ENCODE results near the gene PPP1R12B. TPM values are rescaled to one million over a fixed set of nuclear protein-coding genes. Genes with fewer than 3 reads are reported as not detected.
A peak's percentile ranks its signal among the peaks of the same experiment; 100 is the strongest.
"Not testable (repeated sequence)": the region's sequence is repeated elsewhere in the genome, so short reads cannot be mapped to it uniquely, and the experiment has no call there.

PPP1R12B gene
- total and polyA plus RNA-seq, 8 donors: 4.4 to 29.4 (median 13.7) TPM

DNA sequence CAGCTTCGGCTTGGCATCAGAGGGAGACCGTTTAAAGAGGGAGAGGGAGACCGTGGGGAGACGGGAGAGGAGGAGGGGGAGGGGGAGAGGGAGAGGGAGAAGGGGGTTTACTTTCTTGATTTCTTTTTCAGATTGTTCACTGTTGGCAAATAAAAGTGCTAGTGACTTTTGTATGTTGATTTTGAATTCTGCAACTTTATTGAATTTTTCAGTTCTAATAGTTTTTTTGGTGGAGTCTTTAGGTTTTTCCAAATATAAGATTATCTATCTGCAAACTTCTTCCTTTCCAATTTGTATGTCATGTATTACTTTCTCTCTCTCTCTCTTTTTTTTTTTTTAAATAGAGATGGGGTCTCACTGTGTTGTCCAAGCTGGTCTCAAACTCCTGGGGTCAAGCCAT, 104.0 kb downstream of the PPP1R12B start:
- WGBS, 2 donors: 97 to 100% methylated on average over 3 to 4 of the region's 4 CpGs
- peaks cover 0 to 6% (median 0%) of the 10 kb centered on the region in 3 donors for H3K36me3 ChIP-seq
- H3K27ac ChIP-seq: no peak overlapping the region
- no peak overlapping the region for H3K4me3 ChIP-seq
- intact Hi-C loops (cut with DNase I): no loop called here
- TF ChIP-seq, protein P1, sequence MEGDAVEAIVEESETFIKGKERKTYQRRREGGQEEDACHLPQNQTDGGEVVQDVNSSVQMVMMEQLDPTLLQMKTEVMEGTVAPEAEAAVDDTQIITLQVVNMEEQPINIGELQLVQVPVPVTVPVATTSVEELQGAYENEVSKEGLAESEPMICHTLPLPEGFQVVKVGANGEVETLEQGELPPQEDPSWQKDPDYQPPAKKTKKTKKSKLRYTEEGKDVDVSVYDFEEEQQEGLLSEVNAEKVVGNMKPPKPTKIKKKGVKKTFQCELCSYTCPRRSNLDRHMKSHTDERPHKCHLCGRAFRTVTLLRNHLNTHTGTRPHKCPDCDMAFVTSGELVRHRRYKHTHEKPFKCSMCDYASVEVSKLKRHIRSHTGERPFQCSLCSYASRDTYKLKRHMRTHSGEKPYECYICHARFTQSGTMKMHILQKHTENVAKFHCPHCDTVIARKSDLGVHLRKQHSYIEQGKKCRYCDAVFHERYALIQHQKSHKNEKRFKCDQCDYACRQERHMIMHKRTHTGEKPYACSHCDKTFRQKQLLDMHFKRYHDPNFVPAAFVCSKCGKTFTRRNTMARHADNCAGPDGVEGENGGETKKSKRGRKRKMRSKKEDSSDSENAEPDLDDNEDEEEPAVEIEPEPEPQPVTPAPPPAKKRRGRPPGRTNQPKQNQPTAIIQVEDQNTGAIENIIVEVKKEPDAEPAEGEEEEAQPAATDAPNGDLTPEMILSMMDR (IDR thresholded peaks at IDR 0.05): no peak
- no peak for FAIRE-seq
- DNase-seq: no peak
- H3K4me1 ChIP-seq: peaks cover 0 to 2% (median 0%) of the 10 kb centered on the region in 3 donors
- ATAC-seq: no peak
- no peaks in the 10 kb centered on the region for H3K9me3 ChIP-seq
- no peaks in the 10 kb centered on the region for H3K27me3 ChIP-seq

DNA sequence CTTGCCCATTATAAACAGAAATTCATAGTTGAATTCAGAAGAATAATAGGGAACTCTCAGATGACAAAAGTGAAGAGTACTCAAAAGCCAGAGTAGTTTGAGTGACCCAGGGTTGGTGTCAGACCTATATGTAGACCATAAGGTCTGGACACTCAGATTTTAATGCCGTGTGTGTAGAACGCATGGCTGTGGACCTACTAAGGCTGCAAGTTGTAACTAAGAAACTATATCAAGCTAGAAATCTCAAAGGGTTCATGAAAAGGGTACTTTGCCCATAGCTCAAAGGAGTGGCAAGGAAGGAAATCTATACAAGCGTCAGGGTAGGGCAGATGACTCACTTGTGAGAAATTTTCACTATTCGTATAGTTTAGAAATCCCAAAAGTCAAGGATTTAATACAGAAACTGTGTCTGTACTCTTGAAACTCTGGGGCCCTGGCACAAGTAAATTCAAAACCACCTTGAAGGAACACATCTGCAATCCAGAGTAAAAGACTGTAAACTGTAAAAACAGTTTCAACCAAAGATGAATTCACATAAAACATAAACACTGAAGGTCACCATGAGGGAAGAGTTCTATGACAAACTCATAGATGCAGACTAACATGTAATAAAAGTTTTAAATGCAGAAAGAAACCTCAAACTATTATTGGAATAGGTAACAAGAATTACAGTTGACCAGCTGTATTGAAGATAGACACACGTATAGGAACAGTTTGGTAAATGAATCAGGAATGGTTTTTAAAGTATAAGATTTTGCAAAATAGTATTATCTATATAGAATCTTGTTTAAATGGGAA, 108.1 kb downstream of the PPP1R12B start:
- H3K36me3 ChIP-seq; H3K27ac ChIP-seq; H3K4me3 ChIP-seq; intact Hi-C loops (cut with DNase I); DNase-seq; H3K27me3 ChIP-seq; ATAC-seq; H3K9me3 ChIP-seq; FAIRE-seq: not testable (repeated sequence)
- peaks cover 0 to 18% (median 3%) of the 10 kb centered on the region in 3 donors for H3K4me1 ChIP-seq
- 94 to 95% methylated on average over 5 of the region's 5 CpGs for WGBS, 2 donors

DNA sequence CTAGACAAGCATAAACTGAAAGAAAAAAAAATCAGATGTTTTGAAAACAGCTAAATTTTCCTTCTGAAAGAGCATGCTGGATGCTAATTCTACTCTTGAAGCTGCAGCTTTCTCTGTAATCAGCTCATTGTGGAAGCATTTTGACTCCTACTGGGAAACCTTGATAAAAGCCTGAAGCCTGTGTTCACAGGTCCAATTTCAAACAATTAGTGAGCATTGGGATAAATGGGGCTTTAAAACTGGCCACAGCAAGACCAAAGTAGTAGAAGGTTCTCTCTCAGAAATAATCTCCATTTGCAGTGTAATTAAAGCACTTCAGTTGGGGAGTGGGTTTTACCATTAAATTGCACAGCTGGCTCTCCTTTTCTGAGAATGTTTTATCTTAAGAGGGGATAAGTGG, 110.2 kb downstream of the PPP1R12B start:
- ATAC-seq; H3K9me3 ChIP-seq; H3K4me3 ChIP-seq; H3K27me3 ChIP-seq; DNase-seq; H3K36me3 ChIP-seq; H3K27ac ChIP-seq; intact Hi-C loops (cut with DNase I); FAIRE-seq: not testable (repeated sequence)
- H3K4me1 ChIP-seq: peaks cover 7 to 24% (median 13%) of the 10 kb centered on the region in 3 donors

GRCh38 chr1:202459470-202460142, 111.1 kb downstream of the PPP1R12B start:
- ATAC-seq (peak; percentile 57 to 76 (median 66)), DNase-seq (peak in 1 of 6 donors; percentile 45)
- H3K4me1 ChIP-seq: peaks cover 11 to 23% (median 13%) of the 10 kb centered on the region in 3 donors
- FAIRE-seq; H3K9me3 ChIP-seq; H3K36me3 ChIP-seq; H3K27me3 ChIP-seq; intact Hi-C loops (cut with DNase I); H3K4me3 ChIP-seq: not testable (repeated sequence)
- peak overlapping the region in 1 of 4 donors; percentile 2 for H3K27ac ChIP-seq

DNA sequence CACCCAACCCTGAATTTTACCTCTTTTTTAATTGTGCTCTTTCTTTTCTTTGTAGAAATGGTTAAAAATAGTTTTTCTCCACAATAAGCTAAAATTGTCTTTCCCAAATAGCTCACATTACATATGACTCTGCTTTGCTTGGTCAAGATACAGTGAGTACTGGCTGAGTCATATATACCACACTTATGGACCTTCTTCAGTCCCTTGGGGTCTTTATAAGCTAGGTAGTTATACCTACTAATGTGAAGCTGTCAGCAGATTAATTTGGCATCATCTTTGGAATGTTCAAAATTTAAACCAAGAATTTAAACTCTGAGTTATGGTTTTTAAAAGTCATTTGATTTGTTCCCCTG, 111.6 kb downstream of the PPP1R12B start:
- DNase-seq; H3K27me3 ChIP-seq; intact Hi-C loops (cut with DNase I); H3K36me3 ChIP-seq; H3K4me3 ChIP-seq; FAIRE-seq; H3K9me3 ChIP-seq: not testable (repeated sequence)
- Histone ChIP-seq H3K4me1 (peaks cover 11 to 23% (median 13%) of the 10 kb centered on the region in 3 donors), H3K27ac (peak overlapping the region in 1 of 4 donors; percentile 2)
- peak in 2 of 4 donors; percentile 13 to 15 for ATAC-seq

DNA sequence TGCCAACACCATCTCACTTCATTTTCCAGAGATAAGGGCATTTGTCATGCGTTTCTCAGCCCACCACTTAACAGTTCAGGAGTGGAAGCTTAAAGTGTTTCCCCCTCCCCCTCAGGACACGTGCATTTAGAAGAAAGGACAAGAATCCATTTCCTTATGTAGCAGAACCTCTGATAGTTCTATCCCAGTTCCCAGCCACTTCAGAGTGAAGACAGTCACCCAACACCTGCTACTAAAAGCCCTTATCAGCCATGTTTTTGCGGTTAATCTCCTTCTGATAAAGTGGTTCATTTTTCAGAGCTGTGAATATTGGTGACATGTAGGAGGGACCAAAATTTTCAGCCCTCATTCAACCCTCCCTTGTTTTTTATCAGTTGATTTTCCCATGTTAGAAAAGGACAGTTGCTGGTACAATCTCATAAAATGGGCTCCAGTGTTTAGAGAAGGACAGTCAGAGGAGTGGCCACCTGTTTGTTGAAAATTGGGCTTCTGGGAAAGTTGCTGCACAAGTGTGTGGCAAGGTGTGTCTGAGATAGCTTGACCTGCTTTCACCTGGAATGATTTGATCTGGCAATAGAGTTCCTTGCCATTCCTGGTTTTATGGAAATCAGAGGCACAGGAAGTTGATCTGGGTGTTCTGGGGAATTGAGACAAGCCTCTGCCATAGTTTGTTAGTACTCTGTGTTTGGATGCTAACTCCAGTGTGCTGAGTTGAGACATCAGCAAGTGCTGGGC, 114.0 kb downstream of the PPP1R12B start:
- intact Hi-C loops (cut with DNase I): no loop called here
- peak in 3 of 4 donors; percentile 9 to 56 (median 30) for ATAC-seq
- Histone ChIP-seq H3K27ac (peak overlapping the region; percentile 1 to 57 (median 16)), H3K36me3 (no peaks in the 10 kb centered on the region), H3K4me1 (peaks cover 19 to 33% (median 20%) of the 10 kb centered on the region in 3 donors), H3K4me3 (no peak overlapping the region), H3K27me3 (no peaks in the 10 kb centered on the region), H3K9me3 (no peaks in the 10 kb centered on the region)
- FAIRE-seq: no peak
- DNase-seq: no peak
- TF ChIP-seq, protein P1 (IDR thresholded peaks at IDR 0.05): no peak
- WGBS, 2 donors: 12 to 17% methylated on average over 3 of the region's 3 CpGs
